ENCODE data around the gene APOB. TPM values are rescaled to one million over a fixed set of nuclear protein-coding genes. Genes with fewer than 3 reads are reported as not detected.
A peak's percentile ranks its signal among the peaks of the same experiment; 100 is the strongest.

The APOB gene
- total RNA-seq, 1 experiment from 2014 or later, result 1.5 TPM

GRCh38 chr2:21005111-21005699, 38.7 kb downstream of the APOB start:
- Mint-ChIP-seq H3K4me1 (no peaks in the 10 kb centered on the region), H3K36me3 (no peaks in the 10 kb centered on the region), H3K27me3 (ENCODE audit: low read depth) (peaks cover 8% of the 10 kb centered on the region), H3K4me3 (no peak overlapping the region), H3K9me3 (peaks cover 18% of the 10 kb centered on the region), H3K27ac (no peak overlapping the region)
- ChIA-PET CTCF (interaction anchor here (1.2 kb wide), 1 partner anchor 328 kb away, joined by 4 read pairs; no protein-coding TSS in a partner anchor), POLR2A (no interaction called here)
- peak; percentile 23; the same call in 1 of the 2 replicates for TF ChIP-seq GABPB1 (CRISPR knock-in tag; IDR thresholded peaks at IDR 0.05)
- TF ChIP-seq MAX (CRISPR knock-in tag; IDR thresholded peaks at IDR 0.05), result no peak
- no peak for DNase-seq (ENCODE audit: low spot score)
- no peak for ATAC-seq

GRCh38 chr2:21004181-21004572, 39.7 kb downstream of the APOB start:
- H3K27me3 Mint-ChIP-seq (ENCODE audit: low read depth), result peaks cover 8% of the 10 kb centered on the region
- POLR2A ChIA-PET, result no interaction called here
- H3K27ac Mint-ChIP-seq, result no peak overlapping the region
- no peak overlapping the region for H3K4me3 Mint-ChIP-seq
- DNase-seq (ENCODE audit: low spot score), result no peak
- no peak for ATAC-seq
- H3K9me3 Mint-ChIP-seq, result peaks cover 18% of the 10 kb centered on the region
- CTCF ChIA-PET, result interaction anchor here (1.2 kb wide), 1 partner anchor 327 kb away, joined by 4 read pairs; no protein-coding TSS in a partner anchor
- H3K4me1 Mint-ChIP-seq, result no peaks in the 10 kb centered on the region
- no peaks in the 10 kb centered on the region for H3K36me3 Mint-ChIP-seq
- TF ChIP-seq ZNF423 (CRISPR knock-in tag; IDR thresholded peaks at IDR 0.05) (no peak), PRDM15 (CRISPR knock-in tag; IDR thresholded peaks at IDR 0.05) (no peak), ERG (CRISPR knock-in tag; IDR thresholded peaks at IDR 0.05) (no peak), ATF3 (CRISPR knock-in tag; conservative IDR thresholded peaks at IDR 0.05) (no peak), ELF4 (CRISPR knock-in tag; IDR thresholded peaks at IDR 0.05; ENCODE audit: low read depth) (no peak), GTF2I (CRISPR knock-in tag; conservative IDR thresholded peaks at IDR 0.05) (no peak), FOXK1 (CRISPR knock-in tag; IDR thresholded peaks at IDR 0.05) (no peak), AFF4 (CRISPR knock-in tag; IDR thresholded peaks at IDR 0.05; ENCODE audit: borderline replicate concordance) (no peak), SP1 (CRISPR knock-in tag; conservative IDR thresholded peaks at IDR 0.05) (no peak), GABPB1 (CRISPR knock-in tag; IDR thresholded peaks at IDR 0.05) (no peak), RELA (CRISPR knock-in tag; IDR thresholded peaks at IDR 0.05; ENCODE audit: borderline replicate concordance) (no peak)
- TF ChIP-seq, protein P1, sequence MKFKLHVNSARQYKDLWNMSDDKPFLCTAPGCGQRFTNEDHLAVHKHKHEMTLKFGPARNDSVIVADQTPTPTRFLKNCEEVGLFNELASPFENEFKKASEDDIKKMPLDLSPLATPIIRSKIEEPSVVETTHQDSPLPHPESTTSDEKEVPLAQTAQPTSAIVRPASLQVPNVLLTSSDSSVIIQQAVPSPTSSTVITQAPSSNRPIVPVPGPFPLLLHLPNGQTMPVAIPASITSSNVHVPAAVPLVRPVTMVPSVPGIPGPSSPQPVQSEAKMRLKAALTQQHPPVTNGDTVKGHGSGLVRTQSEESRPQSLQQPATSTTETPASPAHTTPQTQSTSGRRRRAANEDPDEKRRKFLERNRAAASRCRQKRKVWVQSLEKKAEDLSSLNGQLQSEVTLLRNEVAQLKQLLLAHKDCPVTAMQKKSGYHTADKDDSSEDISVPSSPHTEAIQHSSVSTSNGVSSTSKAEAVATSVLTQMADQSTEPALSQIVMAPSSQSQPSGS (CRISPR knock-in tag; IDR thresholded peaks at IDR 0.05; ENCODE audit: borderline replicate concordance, low read depth), result no peak
- TF ChIP-seq, protein P2, sequence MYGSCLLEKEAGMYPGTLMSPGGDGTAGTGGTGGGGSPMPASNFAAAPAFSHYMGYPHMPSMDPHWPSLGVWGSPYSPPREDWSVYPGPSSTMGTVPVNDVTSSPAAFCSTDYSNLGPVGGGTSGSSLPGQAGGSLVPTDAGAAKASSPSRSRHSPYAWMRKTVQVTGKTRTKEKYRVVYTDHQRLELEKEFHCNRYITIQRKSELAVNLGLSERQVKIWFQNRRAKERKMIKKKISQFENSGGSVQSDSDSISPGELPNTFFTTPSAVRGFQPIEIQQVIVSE (CRISPR knock-in tag; IDR thresholded peaks at IDR 0.05; ENCODE audit: borderline replicate concordance), result no peak
- TF ChIP-seq, protein P3, sequence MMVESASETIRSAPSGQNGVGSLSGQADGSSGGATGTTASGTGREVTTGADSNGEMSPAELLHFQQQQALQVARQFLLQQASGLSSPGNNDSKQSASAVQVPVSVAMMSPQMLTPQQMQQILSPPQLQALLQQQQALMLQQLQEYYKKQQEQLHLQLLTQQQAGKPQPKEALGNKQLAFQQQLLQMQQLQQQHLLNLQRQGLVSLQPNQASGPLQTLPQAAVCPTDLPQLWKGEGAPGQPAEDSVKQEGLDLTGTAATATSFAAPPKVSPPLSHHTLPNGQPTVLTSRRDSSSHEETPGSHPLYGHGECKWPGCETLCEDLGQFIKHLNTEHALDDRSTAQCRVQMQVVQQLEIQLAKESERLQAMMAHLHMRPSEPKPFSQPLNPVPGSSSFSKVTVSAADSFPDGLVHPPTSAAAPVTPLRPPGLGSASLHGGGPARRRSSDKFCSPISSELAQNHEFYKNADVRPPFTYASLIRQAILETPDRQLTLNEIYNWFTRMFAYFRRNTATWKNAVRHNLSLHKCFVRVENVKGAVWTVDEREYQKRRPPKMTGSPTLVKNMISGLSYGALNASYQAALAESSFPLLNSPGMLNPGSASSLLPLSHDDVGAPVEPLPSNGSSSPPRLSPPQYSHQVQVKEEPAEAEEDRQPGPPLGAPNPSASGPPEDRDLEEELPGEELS (CRISPR knock-in tag; IDR thresholded peaks at IDR 0.05), result no peak
